BLaER1 (cell line): ENCODE results near the gene TRIM16.
"Not testable (repeated sequence)": the region's sequence is repeated elsewhere in the genome, so short reads cannot be mapped to it uniquely, and the experiment has no call there.

ENCODE experiments used
- H3K27ac ChIP-seq: shearing (Covaris generic); formaldehyde crosslinking; 2 replicates; pipeline ENCODE4 v1.8.1; 2022
- H3K27me3 ChIP-seq: shearing (Covaris generic); formaldehyde crosslinking; 2 replicates; pipeline ENCODE4 v1.8.1; 2022
- H3K36me3 ChIP-seq: shearing (Covaris generic); formaldehyde crosslinking; 2 replicates; pipeline ENCODE4 v1.8.1; 2022
- H3K4me1 ChIP-seq: shearing (Covaris generic); formaldehyde crosslinking; 2 replicates; pipeline ENCODE4 v1.8.1; 2022
- H3K4me2 ChIP-seq: shearing (Covaris generic); formaldehyde crosslinking; 2 replicates; pipeline ENCODE4 v1.8.1; 2022
- H3K4me3 ChIP-seq: shearing (Covaris generic); formaldehyde crosslinking; 2 replicates; pipeline ENCODE4 v1.8.1; 2022
- H3K9ac ChIP-seq: shearing (Covaris generic); formaldehyde crosslinking; 2 replicates; pipeline ENCODE4 v1.8.1; 2022
- H3K9me3 ChIP-seq: shearing (Covaris generic); formaldehyde crosslinking; 2 replicates; pipeline ENCODE4 v1.8.1; 2022
- H4K20me1 ChIP-seq: shearing (Covaris generic); formaldehyde crosslinking; 2 replicates; pipeline ENCODE4 v1.8.1; 2022

The TRIM16 gene

GRCh38 chr17:15622124-15622523 is 62.0 kb downstream of the TRIM16 start:
- not testable (repeated sequence) for H3K9ac ChIP-seq, H3K4me3 ChIP-seq, H3K4me2 ChIP-seq, H4K20me1 ChIP-seq, H3K27me3 ChIP-seq, H3K9me3 ChIP-seq, H3K27ac ChIP-seq, H3K36me3 ChIP-seq, H3K4me1 ChIP-seq

GRCh38 chr17:15619331-15620058 is 64.6 kb downstream of the TRIM16 start, which contains the start of gene FBXW10B:
TSS of gene FBXW10B (minus strand) at chr17:15619704. CDS start at chr17:15619512, 192 bp downstream.
- H3K4me1 ChIP-seq, H3K4me2 ChIP-seq, H3K9me3 ChIP-seq, H3K27ac ChIP-seq, H4K20me1 ChIP-seq, H3K9ac ChIP-seq, H3K36me3 ChIP-seq, H3K27me3 ChIP-seq, H3K4me3 ChIP-seq: not testable (repeated sequence)

GRCh38 chr17:15616828-15617227 is 67.3 kb downstream of the TRIM16 start:
- H3K27me3 ChIP-seq, H3K9ac ChIP-seq, H3K9me3 ChIP-seq, H4K20me1 ChIP-seq, H3K27ac ChIP-seq, H3K4me1 ChIP-seq, H3K36me3 ChIP-seq, H3K4me2 ChIP-seq, H3K4me3 ChIP-seq: not testable (repeated sequence)

- H3K4me3 ChIP-seq, H3K9me3 ChIP-seq, H3K4me2 ChIP-seq, H3K27ac ChIP-seq, H3K9ac ChIP-seq, H4K20me1 ChIP-seq, H3K36me3 ChIP-seq, H3K4me1 ChIP-seq, H3K27me3 ChIP-seq: not testable (repeated sequence)
Observed at GRCh38 chr17:15615850-15616249, 68.3 kb downstream of the TRIM16 start.

GRCh38 chr17:15613111-15613510 is 71.0 kb downstream of the TRIM16 start:
- H3K27me3 ChIP-seq, H3K27ac ChIP-seq, H3K9ac ChIP-seq, H3K9me3 ChIP-seq, H3K4me1 ChIP-seq, H3K36me3 ChIP-seq, H3K4me3 ChIP-seq, H3K4me2 ChIP-seq, H4K20me1 ChIP-seq: not testable (repeated sequence)

- H3K9me3 ChIP-seq, H3K9ac ChIP-seq, H3K4me3 ChIP-seq, H3K36me3 ChIP-seq, H4K20me1 ChIP-seq, H3K4me2 ChIP-seq, H3K27ac ChIP-seq: not testable (repeated sequence)
- peaks cover 28% of the 10 kb centered on the region; the same call in 1 of the 2 replicates for H3K27me3 ChIP-seq
- peaks cover 26% of the 10 kb centered on the region for H3K4me1 ChIP-seq
Observed at GRCh38 chr17:15592960-15593359, 91.2 kb downstream of the TRIM16 start.

GRCh38 chr17:15591986-15592385 is 92.1 kb downstream of the TRIM16 start:
- Histone ChIP-seq H3K4me1 (peaks cover 28% of the 10 kb centered on the region), H3K27me3 (peaks cover 33% of the 10 kb centered on the region; the same call in 1 of the 2 replicates)
- H3K4me3 ChIP-seq, H3K4me2 ChIP-seq, H3K27ac ChIP-seq, H3K9me3 ChIP-seq, H4K20me1 ChIP-seq, H3K9ac ChIP-seq, H3K36me3 ChIP-seq: not testable (repeated sequence)

- not testable (repeated sequence) for H3K4me2 ChIP-seq, H3K36me3 ChIP-seq, H3K27ac ChIP-seq
Observed at GRCh38 chr17:15590844-15591243, 93.3 kb downstream of the TRIM16 start.

GRCh38 chr17:15589544-15590536 is 94.3 kb downstream of the TRIM16 start:
- H3K4me1 ChIP-seq: peaks cover 32% of the 10 kb centered on the region
- not testable (repeated sequence) for H3K36me3 ChIP-seq, H4K20me1 ChIP-seq, H3K9me3 ChIP-seq, H3K9ac ChIP-seq, H3K4me3 ChIP-seq, H3K27ac ChIP-seq
- peaks cover 40% of the 10 kb centered on the region; the same call in 1 of the 2 replicates for H3K27me3 ChIP-seq
- H3K4me2 ChIP-seq: peak overlapping the region; percentile 58

More at GRCh38 chr17:15590844-15591243, 93.3 kb downstream of the TRIM16 start:
- peaks cover 32% of the 10 kb centered on the region for H3K4me1 ChIP-seq
- not testable (repeated sequence) for H3K4me3 ChIP-seq, H4K20me1 ChIP-seq, H3K9me3 ChIP-seq, H3K9ac ChIP-seq
- H3K27me3 ChIP-seq: peaks cover 40% of the 10 kb centered on the region; the same call in 1 of the 2 replicates

GRCh38 chr17:15588017-15588416 is 96.1 kb downstream of the TRIM16 start:
- not testable (repeated sequence) for H3K4me2 ChIP-seq, H3K9me3 ChIP-seq

GRCh38 chr17:15583313-15583712 is 100.8 kb downstream of the TRIM16 start:
- peaks cover 15% of the 10 kb centered on the region; the same call in 1 of the 2 replicates for H3K27me3 ChIP-seq
- not testable (repeated sequence) for H3K36me3 ChIP-seq

More at GRCh38 chr17:15588017-15588416, 96.1 kb downstream of the TRIM16 start:
- not testable (repeated sequence) for H3K4me3 ChIP-seq, H3K27ac ChIP-seq, H3K36me3 ChIP-seq, H4K20me1 ChIP-seq, H3K9ac ChIP-seq
- Histone ChIP-seq H3K27me3 (peaks cover 40% of the 10 kb centered on the region; the same call in 1 of the 2 replicates), H3K4me1 (peaks cover 32% of the 10 kb centered on the region)

GRCh38 chr17:15581462-15581861 is 102.6 kb downstream of the TRIM16 start:
- not testable (repeated sequence) for H3K9me3 ChIP-seq, H3K36me3 ChIP-seq, H3K4me2 ChIP-seq, H4K20me1 ChIP-seq, H3K9ac ChIP-seq, H3K4me3 ChIP-seq, H3K27ac ChIP-seq, H3K27me3 ChIP-seq, H3K4me1 ChIP-seq

More at GRCh38 chr17:15583313-15583712, 100.8 kb downstream of the TRIM16 start:
- H3K4me2 ChIP-seq, H3K27ac ChIP-seq, H3K4me1 ChIP-seq, H3K4me3 ChIP-seq, H4K20me1 ChIP-seq, H3K9ac ChIP-seq, H3K9me3 ChIP-seq: not testable (repeated sequence)
